Measurements from ENCODE around the gene CDCA3. TPM values are rescaled to one million over a fixed set of nuclear protein-coding genes. Genes with fewer than 3 reads are reported as not detected.

Gene CDCA3
- total RNA-seq, 1 donor from 2014 or later: 14.6 TPM

GRCh38 chr12:6834873-6835272 lies 16.2 kb downstream of the CDCA3 start:
- DNase-seq (ENCODE audit: extremely low read depth, low read depth, low spot score): no peak

- no peak for DNase-seq (ENCODE audit: extremely low read depth, low read depth, low spot score)
These were observed 16.8 kb downstream of the CDCA3 start for GRCh38 chr12:6834254-6834653.

- DNase-seq (ENCODE audit: extremely low read depth, low read depth, low spot score): no peak
These were observed 17.7 kb downstream of the CDCA3 start for GRCh38 chr12:6833189-6833890.

- DNase-seq (ENCODE audit: extremely low read depth, low read depth, low spot score): no peak
These were observed 19.0 kb downstream of the CDCA3 start for GRCh38 chr12:6832125-6832524.

- DNase-seq (ENCODE audit: extremely low read depth, low read depth, low spot score): no peak
These were observed 19.6 kb downstream of the CDCA3 start for GRCh38 chr12:6831450-6831995.

GRCh38 chr12:6830999-6831398 lies 20.1 kb downstream of the CDCA3 start:
- DNase-seq (ENCODE audit: extremely low read depth, low read depth, low spot score): no peak

GRCh38 chr12:6830286-6830890 lies 20.7 kb downstream of the CDCA3 start:
- DNase-seq (ENCODE audit: extremely low read depth, low read depth, low spot score): no peak

- DNase-seq (ENCODE audit: extremely low read depth, low read depth, low spot score): no peak
These were observed 21.4 kb downstream of the CDCA3 start for GRCh38 chr12:6829536-6830220.

GRCh38 chr12:6828781-6829535 lies 22.1 kb downstream of the CDCA3 start:
- no peak for DNase-seq (ENCODE audit: extremely low read depth, low read depth, low spot score)

GRCh38 chr12:6827982-6828780 lies 22.9 kb downstream of the CDCA3 start, which contains the start of gene P3H3:
Gene P3H3 (plus strand): TSS chr12:6828407. CDS start chr12:6828441, 34 bp downstream.
- DNase-seq (ENCODE audit: extremely low read depth, low read depth, low spot score): no peak

GRCh38 chr12:6827437-6827911 lies 23.6 kb downstream of the CDCA3 start:
- DNase-seq (ENCODE audit: extremely low read depth, low read depth, low spot score): no peak

- DNase-seq (ENCODE audit: extremely low read depth, low read depth, low spot score): no peak
These were observed 24.2 kb downstream of the CDCA3 start for GRCh38 chr12:6826734-6827436.

GRCh38 chr12:6826125-6826733 lies 24.9 kb downstream of the CDCA3 start:
- DNase-seq (ENCODE audit: extremely low read depth, low read depth, low spot score): no peak

GRCh38 chr12:6825398-6826124 lies 25.5 kb downstream of the CDCA3 start:
- DNase-seq (ENCODE audit: extremely low read depth, low read depth, low spot score): peak; percentile 50

GRCh38 chr12:6824901-6825381 lies 26.1 kb downstream of the CDCA3 start:
- no peak for DNase-seq (ENCODE audit: extremely low read depth, low read depth, low spot score)

GRCh38 chr12:6824085-6824775 lies 26.9 kb downstream of the CDCA3 start:
- DNase-seq (ENCODE audit: extremely low read depth, low read depth, low spot score): no peak

Measured in glomerular endothelial cell (primary cell).